ENCODE measurements around the gene KCNK2.

KCNK2 gene

DNA sequence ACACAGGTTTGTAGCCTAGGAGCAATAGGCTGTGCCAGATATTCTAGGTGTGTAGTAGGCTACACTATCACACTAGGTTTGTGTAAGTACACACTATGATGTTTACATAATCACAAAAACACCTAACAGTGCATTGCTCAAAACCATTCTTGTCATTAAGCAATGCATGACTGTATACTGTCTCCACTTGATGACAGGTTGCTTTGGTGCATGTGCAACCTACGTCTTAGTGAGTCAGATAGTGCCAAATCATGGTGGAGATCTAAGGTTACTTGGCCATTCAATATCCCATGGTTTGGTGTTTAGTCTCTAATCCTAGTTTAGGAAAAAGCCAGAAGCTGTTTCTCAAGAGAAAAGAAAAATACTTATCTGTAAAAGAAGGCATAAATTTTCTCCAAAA, 181.1 kb downstream of the KCNK2 start:
- DNase-seq: no peak

DNA sequence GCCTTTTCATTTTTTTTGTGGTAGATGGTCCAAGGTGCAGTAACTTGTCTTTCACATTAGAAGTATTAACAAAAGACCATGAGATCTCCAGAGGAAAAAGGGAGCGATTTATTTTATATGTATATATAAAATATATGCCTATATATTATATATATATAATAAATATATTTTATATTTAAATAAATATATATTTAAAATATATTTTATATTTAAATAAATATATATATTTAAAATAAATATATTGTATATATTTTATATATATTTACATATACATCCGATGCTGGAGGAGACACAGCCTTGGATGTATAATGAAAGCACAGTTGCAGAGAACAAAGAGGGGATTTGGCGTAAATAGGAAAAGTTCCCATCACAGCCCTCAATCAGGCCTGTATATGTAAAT, 182.1 kb downstream of the KCNK2 start:
- no peak for DNase-seq

DNA sequence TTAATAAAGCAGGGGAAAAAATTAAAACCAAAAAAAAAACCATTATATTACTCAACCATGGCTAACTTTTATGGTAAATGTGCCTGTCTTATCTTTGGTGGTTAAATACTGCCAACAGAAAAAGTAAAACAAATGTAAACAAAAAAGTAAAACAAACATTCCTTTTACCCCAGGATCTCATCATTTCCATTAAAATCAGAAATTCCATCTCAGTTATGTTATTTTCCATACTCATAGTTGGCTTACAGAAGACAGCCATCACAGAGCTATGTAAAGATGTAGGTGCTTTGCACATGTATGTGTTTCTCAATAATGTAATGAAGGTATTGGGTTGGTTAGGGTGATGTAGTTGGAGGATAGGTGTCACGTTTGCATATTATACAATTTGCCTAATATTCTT, 185.0 kb downstream of the KCNK2 start:
- DNase-seq: no peak

DNA sequence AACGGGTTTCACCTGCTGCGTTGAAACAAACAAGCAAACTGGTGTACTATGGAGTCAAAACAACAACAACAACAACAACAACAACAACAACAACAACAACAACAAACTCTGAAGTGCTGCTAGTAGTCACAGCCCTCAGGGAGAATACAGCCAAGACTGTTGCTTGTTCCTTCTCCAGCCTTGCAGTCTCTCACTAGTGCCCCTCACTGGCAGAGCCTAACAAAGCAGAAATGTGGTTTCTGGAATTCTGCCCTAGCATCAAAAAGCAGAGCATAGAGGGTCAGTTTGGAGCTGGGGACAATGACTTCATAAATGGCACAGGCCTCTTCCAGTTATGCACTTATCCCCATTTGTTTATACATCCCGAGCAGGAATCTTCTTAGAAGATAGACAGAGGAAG, 187.4 kb downstream of the KCNK2 start:
- DNase-seq: no peak

DNA sequence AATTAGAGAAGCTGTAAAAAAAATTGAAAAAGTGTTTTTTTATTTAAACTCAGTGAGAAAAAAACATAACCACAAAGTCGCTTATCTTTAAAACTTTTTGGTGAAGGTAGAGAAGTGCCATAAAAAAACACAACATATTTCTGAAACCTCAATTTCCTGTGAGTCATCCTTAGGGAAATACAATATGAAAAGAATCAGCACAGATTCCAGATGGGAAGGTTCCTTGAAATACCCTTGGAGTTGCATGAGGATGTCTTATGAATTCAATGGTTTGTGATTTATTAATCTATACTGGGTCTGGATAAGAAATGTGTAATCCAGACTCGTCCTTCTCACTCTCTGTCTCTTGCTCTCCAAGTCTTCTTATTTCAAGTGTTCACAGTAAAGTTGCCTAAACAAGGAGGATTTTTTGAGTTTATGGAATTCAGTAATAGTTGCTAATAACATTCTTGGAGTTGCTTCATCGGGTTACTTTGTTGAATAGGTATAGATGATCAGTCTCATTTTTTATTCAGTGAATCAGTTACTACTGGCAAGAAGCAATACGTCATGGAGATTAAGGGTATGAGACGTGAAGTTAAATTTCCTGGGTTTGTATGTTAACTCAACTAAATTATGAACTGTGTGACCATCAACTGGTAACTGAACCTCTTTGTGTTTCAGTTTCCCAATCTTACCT, 191.4 kb downstream of the KCNK2 start:
- no peak for DNase-seq

DNA sequence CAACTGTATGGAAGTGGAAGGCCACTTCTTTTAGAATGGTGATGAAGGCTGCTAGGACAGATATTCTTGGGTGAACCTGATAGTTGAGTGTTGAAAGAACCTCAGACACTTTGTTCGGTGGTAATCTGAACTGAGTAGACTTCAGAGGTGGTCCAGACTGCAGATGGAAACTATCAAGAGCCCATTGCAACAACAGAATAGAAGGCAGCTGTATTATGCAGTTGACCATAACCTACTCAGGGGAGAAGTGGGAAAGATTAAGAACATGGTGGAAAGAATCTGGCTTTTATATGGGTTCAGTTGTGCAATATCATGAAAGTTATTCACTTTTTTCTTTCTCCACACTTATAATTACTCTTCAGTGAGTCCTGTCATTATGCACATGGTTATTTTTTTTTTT, 194.0 kb downstream of the KCNK2 start:
- DNase-seq: no peak

DNA sequence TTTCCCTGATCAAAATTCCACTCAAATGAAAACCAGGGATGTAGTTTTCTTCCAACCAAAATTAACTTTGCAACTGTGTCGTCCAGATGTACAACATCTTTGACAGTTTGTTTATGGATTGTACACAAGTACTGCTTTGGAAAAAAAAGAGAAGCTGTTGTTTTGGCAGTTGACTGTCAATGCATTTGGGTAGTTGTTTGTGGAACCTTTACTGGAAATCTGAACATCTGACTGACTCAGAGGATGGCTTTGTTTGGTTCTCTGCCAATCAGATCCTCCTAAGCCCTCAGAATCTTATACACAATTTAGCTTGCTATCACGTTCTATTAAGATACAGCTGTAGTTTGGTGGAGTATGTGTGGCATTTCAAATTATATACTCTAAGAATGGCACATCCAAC, 195.0 kb downstream of the KCNK2 start:
- DNase-seq: no peak

DNA sequence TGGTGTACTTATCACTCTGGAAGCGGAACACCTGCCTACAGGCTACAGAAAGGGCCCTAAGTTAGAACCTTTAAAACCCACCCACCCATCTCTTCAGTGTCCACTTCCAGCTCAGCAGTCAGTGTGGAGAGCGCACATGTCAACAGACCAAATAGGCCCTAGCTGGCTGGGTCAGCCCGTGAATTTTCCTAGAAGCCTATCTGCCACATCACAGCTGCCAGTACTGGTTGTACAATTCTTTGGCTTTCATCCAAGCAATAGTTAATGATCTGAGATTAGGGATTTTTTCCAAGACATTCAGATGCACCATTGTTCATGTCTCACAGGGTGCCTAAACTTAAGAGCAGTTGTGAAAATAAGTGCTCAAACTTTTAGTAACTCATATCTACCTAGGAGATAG, 197.1 kb downstream of the KCNK2 start:
- DNase-seq: no peak

DNA sequence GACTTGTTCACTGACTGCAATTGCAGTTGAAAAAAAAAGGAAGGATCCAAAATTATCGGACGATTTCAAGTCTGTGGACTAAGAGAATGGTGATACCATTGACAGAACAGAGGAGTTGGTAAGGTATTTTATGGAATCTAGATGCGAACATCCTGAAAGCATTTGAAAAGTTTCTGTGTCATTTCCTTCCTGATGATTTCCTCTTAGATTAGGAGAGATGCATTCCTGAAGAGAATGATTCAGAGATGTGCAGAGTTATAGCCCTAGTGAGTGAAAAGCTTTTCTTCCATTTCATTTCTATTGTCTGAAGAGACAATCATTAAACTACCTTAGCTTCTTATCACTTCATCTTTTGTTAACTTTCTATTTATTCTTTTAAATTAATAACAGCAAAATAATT, 200.0 kb downstream of the KCNK2 start:
- DNase-seq: no peak

DNA sequence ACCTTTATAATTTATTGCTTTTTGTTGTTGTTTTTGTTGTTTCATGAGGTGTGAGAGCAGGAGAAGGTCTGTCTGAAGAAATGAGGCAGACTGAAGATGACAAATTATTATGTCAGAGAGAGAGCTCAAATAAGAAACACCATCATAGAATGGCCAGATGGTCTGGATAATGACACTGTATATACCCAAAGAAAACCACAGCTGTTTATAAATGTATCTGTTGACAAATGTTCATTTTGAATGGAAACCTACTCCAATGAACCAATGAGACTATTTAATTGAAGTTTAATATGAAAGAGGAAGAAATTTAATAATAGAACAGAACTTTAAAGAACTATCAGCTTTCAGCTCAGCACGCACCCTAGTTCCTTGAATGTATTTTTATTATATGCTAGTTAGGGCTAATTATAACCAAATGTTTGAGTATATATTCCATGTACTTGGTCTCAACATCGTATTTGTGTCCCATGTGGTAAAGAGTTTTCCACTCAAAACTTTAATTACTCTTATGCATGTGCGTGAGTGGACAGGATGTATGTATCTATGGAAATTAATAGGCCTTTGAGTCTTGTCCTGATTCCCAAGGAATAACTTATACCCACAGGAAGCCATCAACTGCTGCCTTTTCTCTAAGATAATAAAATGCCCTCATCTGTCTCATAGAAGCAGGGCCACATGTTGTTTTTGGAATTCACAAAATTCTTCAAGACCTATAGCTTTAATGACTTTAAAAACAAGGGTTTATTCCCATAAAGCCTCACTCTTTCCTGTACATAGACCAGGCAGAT, 202.7 kb downstream of the KCNK2 start:
- no peak for DNase-seq

Data from activated naive CD4-positive, alpha-beta T cell treated with anti-CD3 and anti-CD28 coated beads, Interleukin-2, amount 50 U/mL, for 16 hours (primary cell).